ENCODE data around the gene NFILZ. TPM values are rescaled to one million over a fixed set of nuclear protein-coding genes. Genes with fewer than 3 reads are reported as not detected.

The NFILZ gene
- total RNA-seq, 2 experiments from 2014 or later: not detected

GRCh38 chr19:8596168-8596567, 34.3 kb upstream of the NFILZ start:
- Mint-ChIP-seq H3K9me3 (peaks cover 12% of the 10 kb centered on the region), H3K36me3 (ENCODE audit: low read depth) (peaks cover 21% of the 10 kb centered on the region), H3K4me3 (no peak overlapping the region), H3K27ac (no peak overlapping the region), H3K27me3 (no peaks in the 10 kb centered on the region), H3K4me1 (ENCODE audit: low read depth) (peaks cover 19% of the 10 kb centered on the region)
- TF ChIP-seq CTCF (IDR thresholded peaks at IDR 0.05): no peak
- ChIA-PET POLR2A (interaction anchor here (0.6 kb wide), 1 partner anchor 16 kb away, joined by 4 read pairs; no protein-coding TSS in a partner anchor), CTCF (interaction anchor here (0.6 to 7.1 kb wide), 2 partner anchors 16 to 27 kb away, joined by 3 to 97 read pairs; partner anchors contain the start of gene MYO1F)
- no peak for ATAC-seq
- intact Hi-C loops (cut with micrococcal nuclease): no loop called here
- DNase-seq: no peak

GRCh38 chr19:8600064-8600463, 30.4 kb upstream of the NFILZ start:
- ChIA-PET POLR2A (no interaction called here), CTCF (no interaction called here)
- Mint-ChIP-seq H3K27me3 (no peaks in the 10 kb centered on the region), H3K9me3 (peaks cover 4% of the 10 kb centered on the region), H3K36me3 (ENCODE audit: low read depth) (peaks cover 20% of the 10 kb centered on the region), H3K4me3 (no peak overlapping the region), H3K4me1 (ENCODE audit: low read depth) (no peaks in the 10 kb centered on the region), H3K27ac (no peak overlapping the region)
- DNase-seq (no peak), ATAC-seq (no peak)
- intact Hi-C loops (cut with micrococcal nuclease): no loop called here
- no peak for TF ChIP-seq CTCF (IDR thresholded peaks at IDR 0.05)

GRCh38 chr19:8600816-8601215, 29.6 kb upstream of the NFILZ start:
- Mint-ChIP-seq H3K4me1 (ENCODE audit: low read depth) (no peaks in the 10 kb centered on the region), H3K36me3 (ENCODE audit: low read depth) (peaks cover 22% of the 10 kb centered on the region), H3K4me3 (no peak overlapping the region), H3K27ac (no peak overlapping the region), H3K9me3 (peaks cover 4% of the 10 kb centered on the region), H3K27me3 (no peaks in the 10 kb centered on the region)
- no peak for DNase-seq
- ATAC-seq: no peak
- intact Hi-C loops (cut with micrococcal nuclease): no loop called here
- no peak for TF ChIP-seq CTCF (IDR thresholded peaks at IDR 0.05)
- POLR2A ChIA-PET: no interaction called here
- CTCF ChIA-PET: interaction anchor here (3.2 kb wide), 1 partner anchor 21 kb away, joined by 10 read pairs; no protein-coding TSS in a partner anchor

- Mint-ChIP-seq H3K27me3 (no peaks in the 10 kb centered on the region), H3K9me3 (peaks cover 4% of the 10 kb centered on the region), H3K36me3 (ENCODE audit: low read depth) (peaks cover 26% of the 10 kb centered on the region), H3K4me3 (no peak overlapping the region), H3K27ac (no peak overlapping the region), H3K4me1 (ENCODE audit: low read depth) (no peaks in the 10 kb centered on the region)
- DNase-seq (no peak), ATAC-seq (no peak)
- no peak for TF ChIP-seq CTCF (IDR thresholded peaks at IDR 0.05)
- CTCF ChIA-PET: interaction anchor here (1.1 to 3.2 kb wide), 3 partner anchors 15 to 93 kb away, joined by 3 to 10 read pairs (median 3); no protein-coding TSS in a partner anchor
- POLR2A ChIA-PET: no interaction called here
- intact Hi-C loops (cut with micrococcal nuclease): no loop called here
Measured at GRCh38 chr19:8601796-8602195, 28.6 kb upstream of the NFILZ start.

GRCh38 chr19:8605514-8605913, 24.9 kb upstream of the NFILZ start:
- H3K36me3 Mint-ChIP-seq (ENCODE audit: low read depth): peaks cover 18% of the 10 kb centered on the region
- ATAC-seq: no peak
- no peak overlapping the region for H3K4me3 Mint-ChIP-seq
- H3K9me3 Mint-ChIP-seq: peaks cover 4% of the 10 kb centered on the region
- intact Hi-C loops (cut with micrococcal nuclease): no loop called here
- H3K27me3 Mint-ChIP-seq: no peaks in the 10 kb centered on the region
- ChIA-PET POLR2A (interaction anchor here (1.5 kb wide), 1 partner anchor 11 kb away, joined by 5 read pairs; no protein-coding TSS in a partner anchor), CTCF (interaction anchor here (1.7 to 1.8 kb wide), 2 partner anchors 8 to 12 kb away, joined by 5 to 6 read pairs; no protein-coding TSS in a partner anchor)
- no peak for TF ChIP-seq CTCF (IDR thresholded peaks at IDR 0.05)
- no peak for DNase-seq
- peaks cover 14% of the 10 kb centered on the region for H3K4me1 Mint-ChIP-seq (ENCODE audit: low read depth)
- H3K27ac Mint-ChIP-seq: no peak overlapping the region
